Astrocyte (in vitro differentiated cells and primary cell): ENCODE measurements around the gene ETHE1.

Experiments
- CTCF ChIP-seq: IDR thresholded peaks from 2 replicates; pipeline ENCODE4 v1.5.1; 2011; ENCODE audit warnings: low read depth, mild to moderate bottlenecking, inconsistent platforms, low read length, moderate library complexity; ENCODE audit not compliant: insufficient read depth
- EZH2 ChIP-seq: IDR thresholded peaks from 2 replicates; pipeline ENCODE4 v1.6.1; 2012; ENCODE audit warnings: mild to moderate bottlenecking, low read length, inconsistent platforms; ENCODE audit not compliant: insufficient read depth

- TF ChIP-seq EZH2 (no peak), CTCF (no peak)
These were observed 65.7 kb downstream of the ETHE1 start for GRCh38 chr19:43461303-43461702.
